ENCODE data around the gene MOB3A. TPM values are rescaled to one million over a fixed set of nuclear protein-coding genes. Genes with fewer than 3 reads are reported as not detected.

Gene MOB3A
- total and polyA plus RNA-seq, 7 experiments from 2014 or later: 49.5 to 269 (median 114) TPM

- H3K4me1 ChIP-seq (ENCODE audit: control insufficient read depth in 2 of 2, insufficient read depth in 2 of 2, low read length in 2 of 2): peaks cover 46 to 69% of the 10 kb centered on the region in 2 donors
- Mint-ChIP-seq H3K4me1 (peaks cover 23 to 70% (median 40%) of the 10 kb centered on the region in 7 donors), H3K27me3 (no peaks in the 10 kb centered on the region), H3K4me3 (peak overlapping the region; percentile 49 to 83 (median 73)), H3K36me3 (no peaks in the 10 kb centered on the region), H3K27ac (peak overlapping the region; percentile 78 to 95 (median 92)), H3K9me3 (peaks cover 0 to 4% (median 0%) of the 10 kb centered on the region in 11 donors)
- peak overlapping the region; percentile 99 for H3K27ac ChIP-seq (ENCODE audit: low read depth, low read length)
- H3K9me3 ChIP-seq (ENCODE audit: control insufficient read depth in 2 of 3, low read length in 3 of 3): no peaks in the 10 kb centered on the region
- CTCF ChIA-PET: no interaction called here
- no peak overlapping the region for H3K4me3 ChIP-seq (ENCODE audit: low read length)
- POLR2A ChIA-PET: interaction anchor here (0.6 to 1.7 kb wide), 7 partner anchors 12 to 133 kb away, joined by 3 to 10 read pairs (median 4); no protein-coding TSS in a partner anchor
- ATAC-seq (no peak), DNase-seq (no peak)
- intact Hi-C loops (cut with micrococcal nuclease): no loop called here
- no peaks in the 10 kb centered on the region for H3K27me3 ChIP-seq (ENCODE audit: control insufficient read depth in 2 of 2, insufficient read depth in 2 of 2, low read length in 2 of 2)
- no peaks in the 10 kb centered on the region for H3K36me3 ChIP-seq (ENCODE audit: control insufficient read depth in 2 of 3, insufficient read depth in 3 of 3, low read length in 3 of 3)
Measured at GRCh38 chr19:2055931-2056836, 39.9 kb downstream of the MOB3A start.

GRCh38 chr19:2054763-2055162 lies 41.4 kb downstream of the MOB3A start:
- no peak for ATAC-seq
- intact Hi-C loops (cut with micrococcal nuclease): loop anchor here in 1 of 2 donors (5.0 kb wide), 1 partner anchor 192 kb away; the partner anchor contains the start of gene KLF16
- H3K27ac ChIP-seq (ENCODE audit: low read depth, low read length): peak overlapping the region; percentile 99

GRCh38 chr19:2053601-2054389 lies 42.3 kb downstream of the MOB3A start:
- H3K4me3 Mint-ChIP-seq: peak overlapping the region in 1 of 10 donors; percentile 13
- no peaks in the 10 kb centered on the region for H3K27me3 Mint-ChIP-seq
- H3K36me3 Mint-ChIP-seq: peaks cover 0 to 4% (median 0%) of the 10 kb centered on the region in 5 donors
- peaks cover 14 to 63% (median 40%) of the 10 kb centered on the region in 7 donors for H3K4me1 Mint-ChIP-seq
- ChIA-PET POLR2A (interaction anchor here (0.5 to 2.7 kb wide), 8 partner anchors 9 to 41 kb away, joined by 3 to 28 read pairs (median 6); partner anchors contain the start of gene MOB3A), CTCF (interaction anchor here (0.6 to 0.7 kb wide), 3 partner anchors 30 to 482 kb away, joined by 3 to 4 read pairs (median 3); no protein-coding TSS in a partner anchor)
- ATAC-seq (no peak), DNase-seq (no peak)
- Histone ChIP-seq H3K9me3 (ENCODE audit: control insufficient read depth in 2 of 3, low read length in 3 of 3) (no peaks in the 10 kb centered on the region), H3K4me1 (ENCODE audit: control insufficient read depth in 2 of 2, insufficient read depth in 2 of 2, low read length in 2 of 2) (peaks cover 43 to 60% of the 10 kb centered on the region in 2 donors), H3K4me3 (ENCODE audit: low read length) (no peak overlapping the region), H3K27me3 (ENCODE audit: control insufficient read depth in 2 of 2, insufficient read depth in 2 of 2, low read length in 2 of 2) (no peaks in the 10 kb centered on the region), H3K27ac (ENCODE audit: low read depth, low read length) (peak overlapping the region; percentile 90), H3K36me3 (ENCODE audit: control insufficient read depth in 2 of 3, insufficient read depth in 3 of 3, low read length in 3 of 3) (peaks cover 0 to 14% (median 0%) of the 10 kb centered on the region in 3 experiments)
- no peaks in the 10 kb centered on the region for H3K9me3 Mint-ChIP-seq
- H3K27ac Mint-ChIP-seq: peak overlapping the region in 7 of 9 donors; percentile 72 to 94 (median 89)
- intact Hi-C loops (cut with micrococcal nuclease): loop anchor here in 1 of 2 donors (5.0 kb wide), 1 partner anchor 191 kb away; the partner anchor contains the start of gene KLF16

More at GRCh38 chr19:2054763-2055162, 41.4 kb downstream of the MOB3A start:
- Histone ChIP-seq H3K9me3 (ENCODE audit: control insufficient read depth in 2 of 3, low read length in 3 of 3) (no peaks in the 10 kb centered on the region), H3K4me3 (ENCODE audit: low read length) (no peak overlapping the region), H3K4me1 (ENCODE audit: control insufficient read depth in 2 of 2, insufficient read depth in 2 of 2, low read length in 2 of 2) (peaks cover 35 to 60% of the 10 kb centered on the region in 2 donors), H3K36me3 (ENCODE audit: control insufficient read depth in 2 of 3, insufficient read depth in 3 of 3, low read length in 3 of 3) (peaks cover 0 to 6% (median 0%) of the 10 kb centered on the region in 3 experiments), H3K27me3 (ENCODE audit: control insufficient read depth in 2 of 2, insufficient read depth in 2 of 2, low read length in 2 of 2) (no peaks in the 10 kb centered on the region)
- H3K4me1 Mint-ChIP-seq: peaks cover 14 to 62% (median 35%) of the 10 kb centered on the region in 7 donors
- no peaks in the 10 kb centered on the region for H3K9me3 Mint-ChIP-seq
- H3K27ac Mint-ChIP-seq: peak overlapping the region; percentile 78 to 95 (median 89)
- ChIA-PET POLR2A (interaction anchor here (0.6 to 1.1 kb wide), 4 partner anchors 14 to 1311 kb away, joined by 3 to 4 read pairs (median 4); no protein-coding TSS in a partner anchor), CTCF (interaction anchor here (0.7 kb wide), 1 partner anchor 483 kb away, joined by 3 read pairs; no protein-coding TSS in a partner anchor)
- DNase-seq: no peak
- no peaks in the 10 kb centered on the region for H3K27me3 Mint-ChIP-seq
- H3K4me3 Mint-ChIP-seq: peak overlapping the region in 9 of 10 donors; percentile 29 to 72 (median 62)
- H3K36me3 Mint-ChIP-seq: peaks cover 0 to 3% (median 0%) of the 10 kb centered on the region in 5 donors

- intact Hi-C loops (cut with micrococcal nuclease): loop anchor here (1.0 to 5.0 kb wide), 10 partner anchors 9 to 190 kb away; partner anchors contain the start of genes AP3D1 (in 1 of the 2), IZUMO4 (in 1 of the 2), KLF16 (in 1 of the 2) and MOB3A (in 1 of the 2)
- ChIA-PET POLR2A (interaction anchor here (0.6 to 2.7 kb wide), 24 partner anchors 9 to 425 kb away, joined by 3 to 42 read pairs (median 4); partner anchors contain the start of gene MOB3A), CTCF (interaction anchor here (0.9 to 2.0 kb wide), 7 partner anchors 9 to 45 kb away, joined by 3 to 10 read pairs (median 3); partner anchors contain the start of gene IZUMO4)
- peak overlapping the region; percentile 15 for H3K4me3 ChIP-seq (ENCODE audit: low read length)
- peaks cover 9 to 59% (median 37%) of the 10 kb centered on the region in 7 donors for H3K4me1 Mint-ChIP-seq
- DNase-seq (peak in 8 of 9 donors; percentile 36 to 78 (median 53)), ATAC-seq (peak; percentile 38)
- H3K9me3 ChIP-seq (ENCODE audit: control insufficient read depth in 2 of 3, low read length in 3 of 3): no peaks in the 10 kb centered on the region
- peak overlapping the region; percentile 90 for H3K27ac ChIP-seq (ENCODE audit: low read depth, low read length)
- peaks cover 46 to 60% of the 10 kb centered on the region in 2 donors for H3K4me1 ChIP-seq (ENCODE audit: control insufficient read depth in 2 of 2, insufficient read depth in 2 of 2, low read length in 2 of 2)
- peak overlapping the region; percentile 61 to 86 (median 79) for H3K4me3 Mint-ChIP-seq
- no peaks in the 10 kb centered on the region for H3K9me3 Mint-ChIP-seq
- peak overlapping the region; percentile 87 to 96 (median 94) for H3K27ac Mint-ChIP-seq
- no peaks in the 10 kb centered on the region for H3K27me3 ChIP-seq (ENCODE audit: control insufficient read depth in 2 of 2, insufficient read depth in 2 of 2, low read length in 2 of 2)
- H3K36me3 ChIP-seq (ENCODE audit: control insufficient read depth in 2 of 3, insufficient read depth in 3 of 3, low read length in 3 of 3): peaks cover 0 to 31% (median 7%) of the 10 kb centered on the region in 3 experiments
- H3K36me3 Mint-ChIP-seq: peaks cover 0 to 4% (median 0%) of the 10 kb centered on the region in 5 donors
- no peaks in the 10 kb centered on the region for H3K27me3 Mint-ChIP-seq
Measured at GRCh38 chr19:2051773-2052704, 44.1 kb downstream of the MOB3A start.
